ENCODE results near the gene SORBS1.

SORBS1 gene

GRCh38 chr10:95513941-95514392, 47.2 kb downstream of the SORBS1 start:
- peak; percentile 29 for DNase-seq

DNA sequence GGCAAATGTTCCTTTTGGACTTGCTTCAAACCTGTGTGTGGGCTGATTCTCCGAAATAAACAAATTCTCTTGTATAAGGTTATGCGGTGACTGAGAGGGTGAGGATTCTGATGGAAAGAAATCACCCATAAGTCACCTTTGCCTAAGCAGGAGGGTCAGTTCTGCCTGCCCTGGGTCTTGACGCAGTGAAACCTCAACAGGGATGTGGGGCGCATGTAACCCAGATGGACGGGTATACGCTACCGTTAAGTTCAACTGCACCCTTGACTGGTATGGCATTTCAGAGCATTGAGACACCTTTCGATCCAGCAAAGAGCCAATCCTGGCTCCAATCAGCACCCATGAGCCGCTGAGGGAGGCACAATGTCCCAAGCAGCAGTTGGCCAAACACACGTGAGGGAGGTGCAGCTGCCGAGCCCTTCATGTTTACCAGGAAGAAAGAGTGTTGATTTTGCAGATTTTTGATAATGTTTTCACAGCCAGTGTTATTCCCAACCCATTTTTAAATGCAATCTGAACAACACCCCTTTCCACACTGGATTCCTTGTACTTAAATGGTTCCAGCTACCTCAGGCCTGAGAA, 48.1 kb downstream of the SORBS1 start:
- DNase-seq: no peak

DNA sequence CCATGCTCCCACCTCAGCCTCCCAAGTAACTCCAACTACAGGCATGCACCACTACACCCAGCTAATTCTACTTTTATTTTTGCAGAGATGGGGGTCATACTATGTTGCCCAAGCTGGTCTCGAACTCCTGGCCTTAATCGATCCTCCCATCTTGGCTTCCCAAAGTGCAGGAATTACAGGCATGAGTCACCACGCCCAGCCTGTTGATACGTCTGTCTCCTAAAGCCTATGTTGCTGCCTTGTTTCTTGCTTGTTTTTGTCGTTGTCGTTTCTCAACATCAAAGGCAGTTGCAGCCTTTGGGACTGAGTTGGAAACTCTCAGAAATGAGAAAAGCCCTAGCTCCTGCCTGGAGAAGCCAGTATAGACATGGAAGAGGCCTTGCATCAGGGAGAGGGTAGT, 49.9 kb downstream of the SORBS1 start:
- no peak for DNase-seq

DNA sequence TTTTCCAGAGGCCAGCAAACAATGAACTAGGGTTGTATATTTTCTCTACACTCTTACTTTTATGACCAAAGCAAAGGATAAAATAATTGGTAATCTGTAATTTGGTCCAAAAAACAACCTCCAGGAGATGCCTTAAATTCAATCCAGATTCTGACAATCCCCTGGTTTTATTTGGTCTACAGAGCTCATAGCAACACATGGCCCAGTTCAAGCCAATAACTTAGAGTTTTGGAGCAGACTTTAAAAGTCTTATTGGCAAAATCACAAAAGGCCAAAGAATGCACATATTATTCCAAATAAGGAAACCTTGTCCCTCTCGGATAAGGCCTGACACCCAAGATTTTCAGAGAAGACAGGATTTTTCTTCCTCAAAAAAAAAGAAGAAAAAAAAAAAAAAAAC, 51.9 kb downstream of the SORBS1 start:
- peak; percentile 56 for DNase-seq

DNA sequence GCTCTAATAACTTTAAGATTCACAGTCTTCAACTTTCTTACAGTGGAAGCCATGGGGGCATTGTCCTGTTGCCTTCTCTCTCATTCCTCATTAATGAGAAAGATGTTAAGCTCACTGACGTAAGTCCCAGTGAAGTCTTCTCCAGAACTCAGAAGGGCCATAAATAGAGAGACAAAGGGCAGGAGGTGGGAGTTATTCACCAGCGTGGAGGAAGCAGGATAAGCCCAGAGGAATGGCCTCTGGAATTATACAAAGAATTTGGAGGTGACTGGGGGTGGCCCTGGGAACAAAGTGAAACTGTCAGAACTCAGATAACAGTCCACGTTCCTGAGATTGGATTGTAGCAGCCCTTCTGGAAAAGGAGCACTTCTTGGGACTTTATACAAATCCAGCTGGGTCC, 52.4 kb downstream of the SORBS1 start:
- peak; percentile 51 for DNase-seq

DNA sequence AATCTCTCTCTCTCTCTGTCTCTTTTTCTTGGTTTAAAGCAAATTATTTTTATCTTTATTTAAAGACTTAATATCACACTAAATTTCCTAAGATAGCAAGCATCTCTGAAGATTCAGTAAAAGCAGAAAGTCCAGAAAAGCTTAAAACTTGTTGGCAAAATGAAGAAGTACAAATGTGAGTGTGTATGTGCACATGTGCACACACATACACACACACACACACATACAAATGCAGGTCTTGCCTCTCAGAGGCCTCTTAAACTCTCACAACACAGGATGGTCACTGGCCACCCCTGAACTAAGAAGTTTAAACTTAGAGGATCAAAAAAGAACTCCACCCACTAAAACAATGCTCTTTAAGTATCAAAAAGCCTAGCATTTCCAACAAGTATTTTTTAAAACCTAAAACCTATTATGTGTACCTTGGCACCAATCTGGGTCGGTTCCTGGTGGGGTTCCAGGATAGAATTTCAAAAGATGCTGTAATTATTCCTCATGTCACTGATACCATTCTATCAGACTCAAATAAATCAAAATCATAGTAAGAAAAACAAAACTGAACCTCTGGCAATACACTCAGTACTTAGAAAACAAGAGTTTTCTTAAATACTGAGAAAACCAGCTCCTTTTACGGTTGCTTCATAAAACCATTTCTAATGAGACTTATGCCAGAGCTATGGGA, 55.0 kb downstream of the SORBS1 start:
- DNase-seq: no peak

GRCh38 chr10:95505641-95506040, 55.5 kb downstream of the SORBS1 start:
- no peak for DNase-seq

GRCh38 chr10:95505084-95505610, 56.0 kb downstream of the SORBS1 start:
- DNase-seq: no peak

- no peak for DNase-seq
Measured at GRCh38 chr10:95504246-95504691, 56.9 kb downstream of the SORBS1 start.

DNA sequence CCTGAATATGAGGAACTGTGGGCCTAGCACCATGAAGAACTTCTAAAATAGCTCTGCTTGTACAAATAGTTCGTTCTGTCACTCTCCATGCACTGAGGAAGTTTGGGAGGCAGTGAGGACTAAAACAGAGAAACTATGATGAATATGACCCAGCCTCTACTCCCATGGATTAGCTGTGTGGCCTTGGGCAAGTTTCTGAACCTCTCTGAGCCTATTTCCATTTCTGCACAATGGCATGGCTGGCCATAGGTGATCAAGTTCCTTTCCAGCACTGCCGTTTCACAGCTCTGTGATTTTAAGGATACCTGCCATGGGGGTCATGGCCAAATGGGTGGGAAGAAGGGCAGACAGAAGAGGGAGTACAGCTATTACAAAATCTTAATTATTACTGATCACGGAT, 57.6 kb downstream of the SORBS1 start:
- DNase-seq: no peak

DNA sequence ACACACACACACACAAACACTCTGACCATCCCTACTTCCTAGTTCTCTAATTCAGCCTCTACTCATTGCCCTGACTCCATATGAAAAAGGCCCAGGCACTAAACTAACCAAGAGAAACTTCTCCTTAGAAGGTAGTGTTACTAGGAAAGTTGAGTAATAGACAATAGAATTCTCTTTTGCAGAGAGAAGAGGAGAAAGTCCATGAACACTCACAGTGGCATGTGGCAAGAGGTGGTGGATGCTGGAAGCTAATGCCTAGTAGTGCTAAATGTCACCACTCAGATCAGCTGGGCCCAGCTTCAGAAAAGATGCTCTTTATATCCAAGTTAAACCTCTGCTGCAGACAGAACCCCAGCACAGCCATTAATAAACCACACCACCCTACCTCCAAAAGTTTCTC, 58.2 kb downstream of the SORBS1 start:
- DNase-seq: no peak

- no peak for DNase-seq
Measured at GRCh38 chr10:95502377-95502776, 58.8 kb downstream of the SORBS1 start.

- DNase-seq: no peak
Measured at GRCh38 chr10:95501203-95502094, 59.7 kb downstream of the SORBS1 start.

GRCh38 chr10:95500649-95501048, 60.5 kb downstream of the SORBS1 start:
- DNase-seq: no peak

DNA sequence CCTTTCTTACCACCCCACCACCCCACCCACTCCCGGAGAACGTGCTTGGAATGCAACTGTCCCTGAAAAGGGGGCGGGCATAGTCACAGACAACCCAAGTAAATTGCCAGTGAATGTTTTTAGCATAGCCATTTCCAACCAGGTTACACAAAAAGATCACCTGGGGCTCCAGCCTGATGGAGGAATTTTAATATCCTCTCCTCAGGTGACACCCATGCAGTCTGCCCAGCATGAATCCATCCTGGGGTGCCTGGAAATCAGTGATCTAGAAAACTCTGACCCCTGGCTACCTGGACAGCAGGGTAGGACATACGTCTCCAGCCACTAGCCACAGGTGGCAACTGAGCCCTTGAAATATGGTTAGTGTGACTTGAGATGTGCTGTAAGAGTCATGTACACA, 61.1 kb downstream of the SORBS1 start:
- no peak for DNase-seq

GRCh38 chr10:95499482-95499989, 61.6 kb downstream of the SORBS1 start:
- DNase-seq: no peak

GRCh38 chr10:95496951-95497350, 64.2 kb downstream of the SORBS1 start:
- DNase-seq: no peak

DNA sequence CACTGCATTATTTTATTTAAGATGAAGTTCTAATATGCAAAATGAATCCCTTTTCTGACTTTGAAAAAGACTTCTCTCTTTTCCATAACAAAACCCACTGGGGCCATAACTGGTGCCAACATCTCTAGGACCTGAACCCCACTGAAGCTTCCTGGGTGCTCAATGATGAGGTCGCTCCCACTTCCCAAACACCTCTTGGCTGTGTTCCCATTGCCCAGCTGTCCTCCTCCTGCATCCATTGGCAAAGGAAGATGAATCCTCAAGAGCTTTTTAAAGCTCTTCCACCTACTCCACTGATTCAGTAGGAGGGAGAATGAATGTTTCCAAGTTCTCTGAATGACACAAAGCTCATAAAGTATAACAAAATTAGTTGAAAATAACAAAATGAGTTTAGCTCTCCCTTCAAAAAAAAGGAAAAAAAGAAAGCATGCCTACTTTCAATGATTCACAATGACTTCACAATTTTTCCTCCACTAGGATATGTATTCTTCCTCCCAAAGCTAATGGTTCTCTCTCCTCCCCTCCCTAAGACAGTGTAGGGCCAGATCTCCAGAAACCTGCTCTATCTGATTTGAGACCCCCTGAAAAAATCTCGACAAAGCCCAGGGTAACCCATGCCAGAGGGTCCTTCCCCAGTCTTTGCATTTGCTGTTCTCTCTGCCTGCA, 64.8 kb downstream of the SORBS1 start:
- no peak for DNase-seq

GRCh38 chr10:95493862-95494261, 67.3 kb downstream of the SORBS1 start:
- no peak for DNase-seq

GRCh38 chr10:95487994-95488393, 73.2 kb downstream of the SORBS1 start:
- no peak for DNase-seq

DNA sequence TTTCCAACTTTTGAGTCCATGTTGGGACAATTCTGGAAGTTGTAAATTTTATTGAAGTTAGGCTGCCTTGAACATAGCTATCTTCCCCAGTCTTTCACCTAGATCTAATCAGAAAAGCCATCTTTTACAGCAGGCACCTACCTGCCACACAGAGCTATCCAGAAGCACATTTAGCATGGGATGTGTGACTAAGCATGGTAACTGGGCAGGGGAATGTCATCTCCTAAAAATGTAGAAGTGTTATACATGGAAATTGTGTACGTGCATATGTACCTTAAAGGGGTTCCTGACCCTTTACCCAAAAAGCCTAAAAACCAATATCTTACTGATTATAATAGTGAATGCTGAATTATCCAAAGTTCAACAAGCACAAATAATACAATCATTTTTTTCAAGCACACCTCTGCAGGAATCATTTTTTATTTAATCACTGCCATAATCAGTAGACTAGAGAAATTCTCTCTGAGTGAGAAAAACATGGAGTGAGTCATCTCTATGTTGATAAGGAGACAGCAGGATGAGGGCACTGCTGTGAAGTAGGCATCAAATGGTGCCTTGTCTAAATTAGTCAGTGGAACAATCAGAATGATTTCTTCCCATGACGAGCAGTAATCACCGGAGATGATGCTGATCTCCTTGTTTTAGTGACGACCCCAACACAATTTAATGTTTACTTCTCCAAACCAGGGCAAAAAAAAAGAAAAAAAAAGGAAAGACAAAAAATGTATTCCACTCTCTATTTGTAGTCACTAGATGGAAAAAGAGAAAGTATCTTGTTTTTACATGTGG, 75.9 kb downstream of the SORBS1 start:
- DNase-seq: no peak
